ENCODE measurements around the gene MICOS13. TPM values are rescaled to one million over a fixed set of nuclear protein-coding genes. Genes with fewer than 3 reads are reported as not detected.

The MICOS13 gene
- total RNA-seq, 1 donor, result 27.5 TPM

DNA sequence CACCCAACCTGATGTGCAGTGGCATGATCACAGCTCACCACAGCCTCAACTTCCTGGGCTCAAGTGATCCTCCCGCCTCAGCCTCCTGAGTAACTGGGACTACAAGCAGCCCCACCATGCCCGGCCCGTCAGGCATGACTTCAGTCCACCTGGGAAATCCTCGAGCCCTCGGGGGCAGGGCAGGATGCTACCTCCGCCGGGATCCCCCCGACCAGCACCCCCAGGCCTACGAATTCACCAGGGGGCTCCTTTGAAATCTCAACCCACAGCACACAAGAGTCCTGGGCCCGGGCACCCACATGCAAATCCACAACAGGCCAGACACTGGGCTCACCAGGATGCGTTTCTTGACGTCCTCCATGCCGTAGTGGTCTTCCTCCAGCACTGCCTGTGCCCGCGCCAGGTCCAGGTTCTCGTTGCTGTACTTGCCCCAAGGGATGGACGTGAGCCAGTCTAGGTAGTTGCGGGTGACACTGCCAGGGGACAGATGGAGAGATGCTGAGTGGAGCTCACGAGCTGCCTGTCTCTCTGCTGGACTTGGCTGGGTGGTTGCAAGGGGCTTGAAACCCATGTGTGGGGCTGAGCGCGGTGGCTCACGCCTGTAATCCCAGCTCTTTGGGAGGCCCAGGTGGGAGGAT lies 20.3 kb upstream of the MICOS13 start:
- no peak for DNase-seq (ENCODE audit: low read depth in 2 of 3, low spot score in 2 of 3)

DNA sequence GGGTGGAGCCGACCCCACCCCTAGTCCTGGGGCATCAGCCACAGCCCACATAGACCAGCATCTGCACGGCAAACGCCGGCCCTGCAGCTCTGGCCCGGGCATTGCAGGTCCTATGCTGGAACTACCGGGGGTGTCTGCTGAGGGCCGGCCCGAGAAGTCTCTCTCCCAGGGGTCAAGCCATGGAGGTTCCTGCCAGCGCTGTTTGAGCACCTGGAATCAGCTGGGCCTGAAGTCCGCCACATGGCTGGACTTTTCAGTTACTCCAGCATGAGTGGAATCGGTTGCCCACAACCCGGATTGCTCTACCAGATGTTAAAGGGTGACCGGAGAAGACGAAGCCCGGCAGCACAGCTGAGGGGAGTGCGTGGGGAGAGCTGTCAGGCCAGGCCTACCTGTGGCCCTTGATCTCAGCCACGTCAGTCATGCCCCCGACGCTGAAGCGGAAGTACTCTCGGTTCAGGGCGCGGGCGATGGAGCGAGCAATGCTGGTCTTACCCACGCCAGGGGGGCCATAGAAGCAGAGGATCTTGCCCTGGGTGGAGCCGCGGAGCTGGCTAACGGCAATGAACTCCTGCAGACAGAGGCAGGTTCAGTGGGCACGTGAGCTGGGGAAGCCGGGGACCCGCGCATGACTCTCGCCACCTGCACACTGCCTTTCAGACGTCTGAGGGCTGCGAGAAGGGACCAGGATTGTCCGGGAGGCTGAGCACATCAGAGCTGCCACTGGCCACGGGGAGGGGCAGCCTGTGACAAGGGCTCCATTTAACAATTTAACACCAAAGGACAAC lies 18.5 kb upstream of the MICOS13 start:
- DNase-seq (ENCODE audit: low read depth in 2 of 3, low spot score in 2 of 3), result no peak

DNA sequence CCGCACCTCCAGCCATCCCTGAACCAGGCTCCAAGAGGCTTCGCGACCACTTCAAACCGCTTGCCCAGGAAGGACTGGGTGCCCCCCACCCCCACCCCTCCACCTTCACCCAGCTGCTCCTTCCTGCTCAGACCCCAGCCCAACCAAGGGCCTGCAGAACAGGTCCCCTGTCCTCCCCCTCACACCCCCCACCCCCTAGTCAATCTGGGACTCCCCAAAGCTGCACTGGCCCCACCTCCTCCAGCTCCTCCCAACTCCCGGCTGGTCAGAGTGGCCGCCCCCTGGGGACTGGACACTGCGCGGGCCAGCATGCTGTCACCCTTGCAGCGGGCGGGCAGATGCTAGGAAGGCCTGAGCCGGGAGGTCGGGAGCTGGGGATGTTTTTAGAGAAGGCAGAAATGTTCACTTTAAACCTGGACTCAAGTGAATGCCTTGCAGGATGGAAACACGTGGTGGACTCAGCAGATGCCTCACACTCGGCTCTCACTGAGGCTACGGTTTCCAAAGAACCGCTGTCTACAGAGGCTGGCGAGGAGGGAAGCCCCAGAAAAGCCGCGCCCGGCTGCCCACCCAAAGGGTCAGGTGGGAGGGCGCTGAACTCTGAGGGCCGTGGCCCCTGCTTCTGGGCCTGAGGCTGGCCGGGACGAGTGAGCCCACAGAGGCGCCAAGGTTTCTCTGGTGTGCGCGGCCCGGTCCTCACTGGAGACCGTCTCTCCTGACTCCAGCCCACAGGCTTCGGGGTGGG lies 17.7 kb upstream of the MICOS13 start:
- DNase-seq (ENCODE audit: low read depth in 2 of 3, low spot score in 2 of 3), result no peak

DNA sequence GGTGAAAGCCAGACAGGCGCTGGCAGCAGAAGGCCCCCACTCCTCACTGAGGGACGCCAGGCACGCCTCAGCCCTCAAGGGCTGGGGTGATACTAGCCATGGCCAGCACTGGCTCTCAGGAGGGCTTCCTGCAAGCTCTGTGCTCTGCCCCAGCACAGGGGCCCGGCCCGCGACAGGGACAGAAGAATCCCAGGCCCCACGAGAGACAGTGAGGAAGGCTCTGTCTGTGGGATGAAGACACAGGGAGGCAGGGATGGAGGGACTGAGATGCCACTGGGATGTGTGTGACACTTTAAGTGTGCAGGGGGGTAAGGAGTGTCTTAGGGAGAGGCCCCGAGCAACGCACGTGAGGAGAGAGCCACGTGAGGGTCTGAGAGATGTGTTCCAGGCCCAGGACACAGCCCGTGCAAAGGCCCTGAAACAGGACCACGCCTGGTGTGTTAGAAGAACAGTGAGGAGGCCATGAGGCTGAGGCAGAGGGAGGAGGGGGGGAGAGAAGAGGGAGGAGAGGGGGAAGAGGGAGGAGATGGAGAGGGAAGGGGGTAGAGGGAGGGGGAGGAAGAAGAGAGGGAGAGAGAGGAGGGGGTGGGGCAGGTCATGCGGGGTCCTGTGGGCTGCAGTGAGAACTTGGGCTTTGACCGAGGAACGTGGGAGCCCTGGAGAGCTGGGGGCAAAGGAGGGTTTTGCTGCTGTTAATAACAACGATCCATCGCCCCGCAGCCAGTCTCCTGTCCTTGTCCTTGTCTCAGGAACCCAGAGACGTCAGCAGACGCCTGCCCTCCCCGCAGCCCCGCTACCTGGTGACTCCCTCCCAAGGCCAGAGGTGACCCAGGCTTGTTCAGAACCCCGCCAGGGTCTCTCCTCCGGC lies 16.9 kb upstream of the MICOS13 start:
- DNase-seq (ENCODE audit: low read depth in 2 of 3, low spot score in 2 of 3), result no peak

DNA sequence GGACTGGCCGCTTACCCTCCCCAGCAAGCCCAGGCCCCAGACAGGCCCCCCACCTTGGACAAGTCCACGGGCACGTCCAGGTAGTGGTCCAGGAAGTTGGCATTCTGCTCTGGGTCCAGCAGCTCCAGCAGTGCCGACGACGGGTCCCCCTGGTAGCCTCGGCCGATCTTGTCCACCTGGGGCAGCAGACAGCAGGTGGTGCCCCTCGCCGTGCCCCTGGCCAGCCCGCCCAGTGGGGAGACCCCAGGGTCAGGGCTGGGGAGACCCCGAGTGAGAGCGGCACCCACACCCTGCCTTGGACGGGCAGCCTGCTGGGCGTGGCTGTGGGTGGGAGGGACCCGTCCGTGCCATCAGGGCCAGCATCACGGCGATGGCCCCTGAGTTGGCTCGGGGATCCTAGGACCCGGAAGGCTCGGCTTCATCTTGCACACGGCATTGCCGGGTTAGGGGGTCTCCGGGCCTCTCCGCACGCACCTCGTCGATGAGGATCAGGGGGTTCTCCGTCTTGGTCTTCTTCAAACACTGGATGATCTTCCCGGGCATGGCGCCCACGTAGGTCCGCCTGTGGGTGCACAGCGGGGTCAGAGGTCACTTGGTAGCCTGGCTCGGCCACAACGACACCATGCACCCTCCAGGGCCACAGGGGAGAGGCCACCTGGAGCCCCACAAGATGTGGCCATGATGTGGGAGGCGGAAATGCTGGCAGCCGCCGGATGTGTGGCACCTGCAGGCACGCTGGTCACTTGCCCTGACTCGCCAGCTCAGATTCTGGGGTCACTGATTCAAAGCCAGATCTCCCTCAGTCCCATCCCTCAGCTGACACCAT lies 16.1 kb upstream of the MICOS13 start:
- no peak for DNase-seq (ENCODE audit: low read depth in 2 of 3, low spot score in 2 of 3)

DNA sequence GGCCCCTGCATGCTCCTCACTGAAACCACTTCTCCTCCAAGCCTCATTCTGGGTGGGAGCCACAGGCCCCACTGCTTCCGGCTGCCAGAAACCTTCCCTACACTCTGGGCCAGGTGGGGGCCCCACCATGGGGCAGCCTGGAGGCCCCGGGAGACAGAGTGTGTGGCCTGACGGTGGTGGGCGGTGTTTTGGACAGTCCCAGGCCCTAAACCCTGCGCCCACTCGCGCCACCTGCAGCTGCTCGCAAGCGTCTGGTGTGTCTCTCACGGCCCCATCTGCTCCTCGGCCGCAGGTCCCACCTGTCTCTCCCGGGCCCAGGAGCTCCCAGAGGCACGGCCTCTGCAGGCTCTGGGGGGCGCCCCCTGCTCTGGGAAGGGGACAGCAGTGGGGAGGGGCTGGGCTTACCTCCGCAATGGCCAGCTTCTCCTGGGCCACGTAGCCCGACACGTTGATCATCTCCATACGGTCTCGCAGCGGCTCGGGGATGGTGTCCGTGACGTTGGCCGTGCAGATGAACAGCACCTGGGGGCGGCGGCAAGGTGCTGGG lies 15.4 kb upstream of the MICOS13 start:
- DNase-seq (ENCODE audit: low read depth in 2 of 3, low spot score in 2 of 3), result no peak

DNA sequence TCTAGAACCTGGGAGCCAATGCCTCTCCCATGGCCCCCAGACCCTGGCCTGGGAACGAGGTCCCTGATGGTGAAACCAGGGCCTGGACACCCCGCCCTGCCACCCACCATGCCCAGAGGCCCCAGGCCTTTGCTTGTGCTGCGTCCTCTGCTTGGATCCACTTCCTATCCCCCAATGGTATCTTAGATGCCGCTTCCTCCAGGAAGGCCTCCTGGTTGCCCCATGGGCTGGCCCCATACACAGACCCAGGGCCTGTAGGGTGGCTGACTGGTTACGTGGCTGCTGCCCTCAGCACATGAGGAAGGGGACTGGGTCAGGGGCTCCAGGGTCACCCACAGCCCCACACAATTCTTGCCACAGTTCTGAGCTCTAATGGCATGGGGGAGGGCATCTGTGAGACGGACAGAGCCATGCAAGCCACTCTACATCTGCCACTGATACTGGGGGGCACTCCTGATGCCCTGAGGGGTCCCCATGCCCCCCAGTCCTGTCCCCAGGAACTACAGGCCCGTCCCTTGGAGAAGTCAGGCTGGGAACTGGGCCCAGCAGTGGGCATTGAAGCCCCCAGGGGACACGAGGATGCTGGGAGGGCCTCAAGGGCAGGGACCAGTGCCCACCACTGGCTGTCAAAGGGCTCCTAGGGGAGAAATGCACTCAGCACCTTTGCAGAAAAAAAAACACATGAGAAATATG lies 14.8 kb upstream of the MICOS13 start:
- no peak for DNase-seq (ENCODE audit: low read depth in 2 of 3, low spot score in 2 of 3)

DNA sequence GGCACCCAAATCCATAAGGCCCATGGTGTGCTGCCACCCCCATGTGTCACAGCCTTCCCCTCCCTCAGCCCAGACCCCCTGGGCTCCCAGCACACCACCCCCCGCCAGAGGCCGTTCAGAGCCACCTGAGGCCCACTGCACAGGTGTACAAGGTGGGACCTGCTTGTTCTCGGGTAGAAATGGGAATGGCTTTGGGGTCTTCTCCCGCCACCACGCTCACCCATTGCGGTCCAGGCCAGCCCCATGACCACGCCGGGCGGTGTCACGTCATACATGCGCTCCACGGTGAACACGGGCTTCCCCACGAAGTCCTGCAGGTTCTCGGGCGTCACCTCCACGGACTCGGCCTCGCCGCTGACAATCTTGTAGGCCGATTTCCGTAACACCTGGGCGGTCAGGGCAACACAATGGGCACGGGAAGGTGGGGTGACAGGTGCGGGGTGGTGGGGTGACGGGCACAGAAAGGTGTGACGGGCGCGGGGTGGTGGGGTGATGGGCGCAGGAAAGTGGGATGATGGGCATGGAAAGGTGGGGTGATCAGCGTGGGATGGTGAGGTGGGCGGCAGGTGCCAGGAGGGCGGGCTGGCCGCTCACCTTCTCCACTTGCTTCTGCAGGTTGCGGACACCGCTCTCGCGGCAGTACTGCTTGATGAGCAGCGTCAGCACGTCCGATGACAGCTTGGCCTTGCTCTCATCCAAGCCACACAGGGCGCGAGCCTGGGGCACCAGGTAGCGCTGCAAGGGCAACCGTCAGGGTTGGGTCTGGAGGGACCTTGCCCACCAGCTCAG lies 14.0 kb upstream of the MICOS13 start:
- no peak for DNase-seq (ENCODE audit: low read depth in 2 of 3, low spot score in 2 of 3)

DNA sequence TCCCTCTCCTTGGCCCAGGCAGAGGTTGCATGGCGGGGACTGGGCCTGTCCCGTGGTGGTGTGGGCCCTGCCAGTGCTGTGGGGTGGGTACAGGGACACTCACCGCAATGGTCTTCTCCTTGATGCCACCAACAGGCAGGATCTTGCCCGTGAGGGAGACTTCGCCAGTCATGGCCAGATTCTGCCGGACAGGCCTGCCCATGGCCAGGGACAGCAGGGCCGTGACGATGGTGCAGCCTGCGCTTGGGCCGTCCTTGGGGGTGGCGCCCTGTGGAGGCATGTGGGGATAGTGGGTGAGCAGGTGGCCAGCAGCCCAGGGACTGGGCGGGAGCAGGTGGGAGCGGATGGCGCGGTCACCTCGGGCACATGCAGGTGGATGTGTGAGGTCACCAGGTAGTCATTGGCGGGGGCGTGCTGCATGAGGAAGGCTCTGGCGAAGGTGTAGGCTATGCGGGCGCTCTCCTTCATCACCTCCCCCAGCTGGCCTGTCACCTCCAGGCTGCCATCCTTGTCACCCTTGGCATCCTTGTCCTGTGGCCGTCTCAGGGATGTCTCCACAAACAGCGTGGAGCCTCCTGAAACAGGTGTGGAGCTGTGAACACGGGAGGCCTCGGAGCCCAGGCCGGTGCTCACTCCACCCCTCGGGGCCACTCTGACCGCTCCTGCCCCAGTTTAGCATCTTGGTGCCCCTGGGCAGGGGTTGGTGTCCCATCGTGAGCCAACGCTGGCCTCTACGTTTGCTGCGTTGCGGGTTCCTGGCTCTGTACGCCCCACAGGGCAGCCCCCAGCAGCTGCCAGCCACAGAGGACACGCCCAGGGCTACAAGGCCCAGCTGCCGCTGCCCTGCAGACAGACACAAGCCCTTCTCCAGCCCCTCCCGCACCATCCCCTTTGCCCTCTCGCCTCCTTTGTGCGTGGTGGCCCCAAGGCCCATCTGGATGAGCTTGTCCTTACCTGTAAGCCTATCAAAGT lies 13.2 kb upstream of the MICOS13 start:
- DNase-seq (ENCODE audit: low read depth in 2 of 3, low spot score in 2 of 3), result no peak

DNA sequence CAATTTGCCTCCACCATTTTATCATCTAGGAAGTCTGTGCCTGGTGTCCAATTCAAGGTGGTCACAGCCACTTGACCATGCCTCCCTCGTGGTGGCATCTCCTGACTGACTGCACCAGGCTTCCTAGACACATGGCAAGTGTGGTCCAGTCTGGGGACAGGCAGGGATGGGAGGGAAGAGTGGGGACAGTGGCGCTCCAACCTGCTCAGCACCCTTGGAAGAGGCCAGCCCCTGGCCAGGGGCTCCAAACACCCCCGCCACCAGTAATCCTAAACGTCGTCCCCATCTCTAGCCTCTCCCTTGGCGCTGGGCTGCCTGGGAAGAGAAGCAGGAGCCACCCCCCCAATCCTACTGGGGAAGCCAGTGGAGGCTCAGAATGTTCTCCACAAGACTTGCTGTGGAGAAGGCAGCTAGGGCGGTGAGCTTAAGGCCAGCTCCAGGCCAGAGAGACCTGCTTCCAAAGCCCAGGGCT lies 12.4 kb upstream of the MICOS13 start:
- DNase-seq (ENCODE audit: low read depth in 2 of 3, low spot score in 2 of 3), result no peak

DNA sequence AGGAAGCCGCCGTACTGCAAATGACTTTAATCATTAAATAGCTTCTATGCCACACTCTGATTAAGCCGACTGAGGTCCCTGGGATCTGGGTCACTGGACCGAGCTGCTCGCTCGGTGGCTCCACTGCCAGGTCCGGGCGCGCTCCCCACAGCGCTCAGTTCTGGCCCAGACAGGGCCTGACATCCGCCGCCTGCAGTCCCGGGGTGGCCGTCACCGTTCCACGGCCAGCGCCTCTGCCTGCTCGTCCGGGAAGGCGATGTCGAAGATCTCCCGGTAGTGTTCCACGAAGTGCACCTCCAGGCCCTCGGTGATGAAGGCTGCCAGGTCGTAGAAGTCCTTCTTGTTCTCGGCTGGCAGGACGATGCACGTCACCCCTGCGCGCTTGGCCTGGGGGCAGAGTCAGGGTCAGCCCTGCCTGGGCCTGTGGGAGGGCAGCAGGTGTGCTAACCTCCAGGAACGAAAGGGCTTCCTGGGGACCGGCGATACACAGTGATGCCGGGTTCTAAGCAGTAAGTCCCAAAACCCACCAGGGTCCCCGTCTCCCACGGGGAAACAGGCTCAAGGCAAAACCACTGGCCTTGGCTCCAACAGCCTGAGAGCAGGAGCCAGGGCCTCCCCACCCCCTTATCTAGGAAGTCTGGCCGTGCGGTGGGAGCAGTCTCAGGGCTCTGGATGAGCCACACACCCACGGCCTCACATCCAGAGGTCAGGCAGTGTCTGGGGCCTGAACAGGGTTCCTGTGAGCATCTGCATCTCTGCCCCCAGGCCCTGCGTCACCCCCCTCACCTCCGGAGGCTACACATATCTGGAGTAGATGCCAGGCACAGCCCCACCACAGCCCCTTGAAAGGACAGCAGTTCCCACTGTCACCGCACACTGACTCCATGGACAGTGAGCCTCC lies 11.8 kb upstream of the MICOS13 start:
- DNase-seq (ENCODE audit: low read depth in 2 of 3, low spot score in 2 of 3), result no peak

DNA sequence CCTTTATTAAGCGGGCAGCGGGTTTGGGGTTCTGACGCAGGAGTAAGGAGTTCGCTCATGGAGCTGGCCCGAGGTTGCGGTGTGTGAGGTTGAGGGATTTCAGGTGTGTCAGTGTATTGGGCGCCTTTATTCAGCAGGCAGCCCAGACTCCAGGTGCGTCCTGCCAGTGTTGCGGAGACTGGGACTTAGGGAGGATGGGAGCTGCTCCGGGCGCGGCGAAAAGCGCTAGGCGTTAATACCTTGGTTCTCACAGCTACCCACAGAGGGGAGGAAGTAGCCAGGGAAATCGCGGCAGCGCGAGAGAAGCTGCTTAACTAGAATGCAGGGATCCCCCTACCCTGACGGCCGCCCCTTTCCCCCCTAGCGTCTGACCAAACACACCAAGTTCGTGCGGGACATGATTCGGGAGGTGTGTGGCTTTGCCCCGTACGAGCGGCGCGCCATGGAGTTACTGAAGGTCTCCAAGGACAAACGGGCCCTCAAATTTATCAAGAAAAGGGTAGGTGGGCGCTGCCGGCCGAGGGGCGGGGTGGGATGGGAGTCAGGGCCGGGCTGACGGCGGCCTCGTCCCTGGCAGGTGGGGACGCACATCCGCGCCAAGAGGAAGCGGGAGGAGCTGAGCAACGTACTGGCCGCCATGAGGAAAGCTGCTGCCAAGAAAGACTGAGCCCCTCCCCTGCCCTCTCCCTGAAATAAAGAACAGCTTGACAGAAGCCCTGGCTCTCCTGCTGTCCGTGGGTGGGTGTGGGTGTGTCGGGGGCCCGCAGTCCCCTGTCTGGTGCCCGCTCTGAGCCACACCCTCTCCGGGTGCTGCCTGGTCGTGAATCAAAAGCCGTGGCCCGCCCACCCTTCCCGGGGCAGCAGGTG lies 10.9 kb upstream of the MICOS13 start:
- peak in 2 of 3 donors; percentile 26 to 29 for DNase-seq (ENCODE audit: low read depth in 2 of 3, low spot score in 2 of 3)

DNA sequence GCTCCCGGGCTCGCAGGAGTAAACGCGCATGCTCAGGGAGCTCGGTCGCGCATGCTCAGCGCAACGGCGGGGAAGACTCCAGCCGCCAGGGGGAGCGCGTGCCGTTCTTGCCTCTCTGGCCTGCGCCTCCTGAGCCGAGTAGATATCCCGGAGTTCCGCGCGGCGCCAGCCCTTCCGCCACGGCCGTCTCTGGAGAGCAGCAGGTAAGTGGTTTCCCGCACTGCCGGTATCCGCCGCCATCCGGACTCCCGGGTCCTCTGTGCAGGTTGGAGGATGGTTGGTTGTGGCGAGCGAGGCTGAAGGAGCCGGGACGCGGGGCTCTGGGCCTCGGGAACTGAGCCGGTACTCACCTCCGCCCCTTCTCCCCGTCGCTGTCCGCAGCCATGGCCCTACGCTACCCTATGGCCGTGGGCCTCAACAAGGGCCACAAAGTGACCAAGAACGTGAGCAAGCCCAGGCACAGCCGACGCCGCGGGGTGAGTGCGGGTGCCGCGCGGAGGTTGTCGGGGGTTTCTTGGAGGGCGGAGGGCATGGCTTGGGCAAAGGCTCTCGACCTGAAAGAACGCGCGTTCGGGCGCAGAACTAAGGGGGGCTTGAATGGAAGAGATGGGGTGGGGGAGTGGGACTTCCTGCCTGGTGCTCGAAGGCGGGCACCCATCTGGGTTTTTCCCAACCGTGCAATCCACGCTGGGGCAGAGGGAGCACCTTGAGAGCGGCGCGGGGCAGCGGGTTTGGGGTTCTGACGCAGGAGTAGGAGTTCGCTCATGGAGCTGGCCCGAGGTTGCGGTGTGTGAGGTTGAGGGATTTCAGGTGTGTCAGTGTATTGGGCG lies 10.0 kb upstream of the MICOS13 start, which contains the start of gene RPL36:
Gene RPL36, plus strand, starts transcription at position 171 of the 830 bp plus-strand sequence. Its CDS starts 213 bp downstream, at position 384.
- peak; percentile 96 to 99 (median 98) for DNase-seq (ENCODE audit: low read depth in 2 of 3, low spot score in 2 of 3)

Data from hematopoietic multipotent progenitor cell (in vitro differentiated cells).